HepG2 (cell line): ENCODE measurements around the gene ZNF343. TPM values are rescaled to one million over a fixed set of nuclear protein-coding genes. Genes with fewer than 3 reads are reported as not detected.

Experiments
- CHD2 ChIP-seq: IDR thresholded peaks from 2 replicates; pipeline ENCODE4 v1.6.1; 2011; ENCODE audit warnings: low read depth, low read length, improper control_type of control experiment
- EHMT2 ChIP-seq: fragments of 200-600 bp; sonication (generic); IDR thresholded peaks from 2 replicates; pipeline ENCODE4 v1.7.0; 2017; ENCODE audit warnings: antibody characterized with exemption, low read depth, low read length, borderline replicate concordance
- NAIF1 ChIP-seq: sonication (generic); formaldehyde crosslinking; IDR thresholded peaks from 2 replicates; pipeline ENCODE4 v1.5.0; 2020; ENCODE audit warnings: mild to moderate bottlenecking, missing genetic modification reagents, borderline replicate concordance
- POLR2A ChIP-seq, 2 experiments: IDR thresholded peaks; 2 replicates each; pipeline ENCODE4 v1.6.1; 2011; ENCODE audit warnings: low read depth in 2 of 2, low read length in 2 of 2, mild to moderate bottlenecking in 1 of 2, moderate library complexity in 1 of 2; ENCODE audit not compliant: insufficient read depth in 1 of 2
- PPARG ChIP-seq: conservative IDR thresholded peaks from 2 replicates; pipeline ENCODE4 v1.6.1; 2016; ENCODE audit warnings: missing biosample characterization, missing genetic modification reagents
- RNF2 ChIP-seq: fragments of 450-650 bp; conservative IDR thresholded peaks from 2 replicates; pipeline ENCODE4 v1.6.1; 2016; ENCODE audit warnings: low read depth
- ZFY ChIP-seq: sonication (generic); formaldehyde crosslinking; IDR thresholded peaks from 2 replicates; pipeline ENCODE4 v1.4.0; 2020; ENCODE audit warnings: missing genetic modification reagents
- ZNF234 ChIP-seq: sonication (generic); formaldehyde crosslinking; conservative IDR thresholded peaks from 2 replicates; pipeline ENCODE4 v1.5.1; 2020; ENCODE audit warnings: mild to moderate bottlenecking, missing genetic modification reagents
- ZNF572 ChIP-seq: sonication (generic); formaldehyde crosslinking; IDR thresholded peaks from 2 replicates; pipeline ENCODE4 v1.5.1; 2020; ENCODE audit warnings: mild to moderate bottlenecking, missing genetic modification reagents
- ZNF7 ChIP-seq: IDR thresholded peaks from 2 replicates; pipeline ENCODE4 v1.6.1; 2016; ENCODE audit warnings: missing biosample characterization, missing genetic modification reagents
- ZNF879 ChIP-seq: sonication (generic); formaldehyde crosslinking; IDR thresholded peaks from 2 replicates; pipeline ENCODE4 v1.8.1; 2023; ENCODE audit warnings: missing genetic modification reagents
- ZSCAN29 ChIP-seq: sonication (generic); formaldehyde crosslinking; conservative IDR thresholded peaks from 2 replicates; pipeline ENCODE4 v1.4.0; 2020; ENCODE audit warnings: mild to moderate bottlenecking, missing genetic modification reagents
- polyA plus RNA-seq, 8 experiments: library from polyadenylated mRNA; depleted of rRNA in 3 of 8; stranded (reverse) in 7 of 8; unstranded in 1 of 8; fragments of >200 nt; fragmentation: Illumina TruSeq in 4 of 8; extraction: Trizol in 4 of 8; gene quantifications; 2 replicates each; pipeline versions ENCODE4 v1.2.1 to v1.2.3, GENCODE V29; 2011 to 2016; ENCODE audit warnings: low read depth in 4 of 8, missing spikeins in 1 of 8, mixed read lengths in 1 of 8; ENCODE audit not compliant: insufficient read depth in 1 of 8
- total RNA-seq, 5 experiments: library from RNA; depleted of rRNA; stranded (reverse); fragments of >200 nt; fragmentation: Illumina TruSeq; extraction: Trizol; gene quantifications; 2 replicates each; pipeline ENCODE4 v1.2.3, GENCODE V29; 2016; ENCODE audit warnings: low read depth in 1 of 5
- TF ChIP-seq, protein P1 (sequence below): fragments of 450-650 bp; IDR thresholded peaks from 2 replicates; pipeline ENCODE4 v1.6.1; 2016
- TF ChIP-seq, protein P2 (sequence below): sonication (generic); formaldehyde crosslinking; IDR thresholded peaks from 2 replicates; pipeline ENCODE4 v1.4.0; 2020; ENCODE audit warnings: missing genetic modification reagents
- TF ChIP-seq, protein P3 (sequence below): sonication (generic); formaldehyde crosslinking; IDR thresholded peaks from 2 replicates; pipeline ENCODE4 v1.5.1; 2020; ENCODE audit warnings: mild to moderate bottlenecking, missing genetic modification reagents, moderate library complexity
- TF ChIP-seq, protein P4 (sequence below): sonication (generic); formaldehyde crosslinking; IDR thresholded peaks from 2 replicates; pipeline ENCODE4 v1.4.0; 2020; ENCODE audit warnings: missing genetic modification reagents, mild to moderate bottlenecking, borderline replicate concordance
- TF ChIP-seq, protein P5 (sequence below): sonication (generic); formaldehyde crosslinking; IDR thresholded peaks from 2 replicates; pipeline ENCODE4 v1.8.0; 2022; ENCODE audit warnings: low read depth, missing genetic modification reagents

The ZNF343 gene
- total and polyA plus RNA-seq, 2 of the 13 experiments (the other 11 are each of a cell fraction or from before 2014, with no cell fraction given) = 16.4 to 22.1 TPM

DNA sequence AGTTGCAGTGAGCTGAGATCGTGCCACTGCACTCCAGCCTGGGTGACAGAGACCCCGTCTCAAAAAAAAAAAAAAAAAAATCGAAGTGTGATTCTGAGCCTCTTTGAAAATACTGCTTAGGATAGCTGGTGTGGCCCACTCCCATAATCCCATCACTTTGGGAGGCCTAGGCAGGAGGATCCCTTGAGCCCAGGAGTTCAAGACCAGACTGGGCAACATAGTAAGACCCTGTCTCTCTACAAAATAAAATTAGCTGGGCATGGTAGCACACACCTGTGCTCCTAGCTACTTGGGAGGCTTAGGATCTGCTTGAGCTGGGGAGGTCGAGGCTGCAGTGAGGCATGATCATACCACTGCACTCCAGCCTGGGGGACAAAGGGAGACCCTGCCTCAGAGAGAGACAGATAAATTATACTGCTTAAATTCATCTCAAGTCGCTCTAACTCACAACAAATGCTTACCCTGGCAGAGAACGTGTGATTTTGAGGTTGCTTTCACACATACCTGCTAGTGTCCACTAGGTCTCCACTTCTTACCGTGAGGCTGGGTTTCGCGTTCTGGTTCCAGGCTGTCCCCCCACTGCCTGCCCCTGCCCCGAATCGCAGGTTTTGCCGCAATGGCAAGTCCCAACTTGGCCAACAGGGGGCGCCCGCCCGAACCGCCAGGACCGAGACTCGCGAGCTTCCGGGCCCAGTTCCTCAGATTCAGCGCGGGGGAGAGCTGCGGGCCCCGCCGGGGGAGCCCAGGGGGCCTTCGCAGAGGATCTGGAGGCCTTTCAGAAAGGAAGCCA is 15.4 kb upstream of the ZNF343 start (continued):
- TF ChIP-seq, protein P1, sequence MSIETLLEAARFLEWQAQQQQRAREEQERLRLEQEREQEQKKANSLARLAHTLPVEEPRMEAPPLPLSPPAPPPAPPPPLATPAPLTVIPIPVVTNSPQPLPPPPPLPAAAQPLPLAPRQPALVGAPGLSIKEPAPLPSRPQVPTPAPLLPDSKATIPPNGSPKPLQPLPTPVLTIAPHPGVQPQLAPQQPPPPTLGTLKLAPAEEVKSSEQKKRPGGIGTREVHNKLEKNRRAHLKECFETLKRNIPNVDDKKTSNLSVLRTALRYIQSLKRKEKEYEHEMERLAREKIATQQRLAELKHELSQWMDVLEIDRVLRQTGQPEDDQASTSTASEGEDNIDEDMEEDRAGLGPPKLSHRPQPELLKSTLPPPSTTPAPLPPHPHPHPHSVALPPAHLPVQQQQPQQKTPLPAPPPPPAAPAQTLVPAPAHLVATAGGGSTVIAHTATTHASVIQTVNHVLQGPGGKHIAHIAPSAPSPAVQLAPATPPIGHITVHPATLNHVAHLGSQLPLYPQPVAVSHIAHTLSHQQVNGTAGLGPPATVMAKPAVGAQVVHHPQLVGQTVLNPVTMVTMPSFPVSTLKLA = no peak
- TF ChIP-seq ZNF234 (CRISPR knock-in tag) (no peak), PPARG (no peak), RNF2 (no peak; the same call in 1 of the 2 replicates), ZSCAN29 (CRISPR knock-in tag) (peak; percentile 92), ZNF572 (0 out of 2 replicates have a peak, but pooled peaks have one; percentile 34), CHD2 (peak; percentile 76; the same call in 1 of the 2 replicates), ZNF7 (no peak), EHMT2 (no peak), ZFY (CRISPR knock-in tag) (peak; percentile 91), ZNF879 (no peak), POLR2A (IDR thresholded peaks at IDR 0.05; ENCODE audit: insufficient read depth in 1 of 2, low read depth in 2 of 2, low read length in 2 of 2) (peak; percentile 62 to 76), NAIF1 (CRISPR knock-in tag) (no peak)
- TF ChIP-seq, protein P2, sequence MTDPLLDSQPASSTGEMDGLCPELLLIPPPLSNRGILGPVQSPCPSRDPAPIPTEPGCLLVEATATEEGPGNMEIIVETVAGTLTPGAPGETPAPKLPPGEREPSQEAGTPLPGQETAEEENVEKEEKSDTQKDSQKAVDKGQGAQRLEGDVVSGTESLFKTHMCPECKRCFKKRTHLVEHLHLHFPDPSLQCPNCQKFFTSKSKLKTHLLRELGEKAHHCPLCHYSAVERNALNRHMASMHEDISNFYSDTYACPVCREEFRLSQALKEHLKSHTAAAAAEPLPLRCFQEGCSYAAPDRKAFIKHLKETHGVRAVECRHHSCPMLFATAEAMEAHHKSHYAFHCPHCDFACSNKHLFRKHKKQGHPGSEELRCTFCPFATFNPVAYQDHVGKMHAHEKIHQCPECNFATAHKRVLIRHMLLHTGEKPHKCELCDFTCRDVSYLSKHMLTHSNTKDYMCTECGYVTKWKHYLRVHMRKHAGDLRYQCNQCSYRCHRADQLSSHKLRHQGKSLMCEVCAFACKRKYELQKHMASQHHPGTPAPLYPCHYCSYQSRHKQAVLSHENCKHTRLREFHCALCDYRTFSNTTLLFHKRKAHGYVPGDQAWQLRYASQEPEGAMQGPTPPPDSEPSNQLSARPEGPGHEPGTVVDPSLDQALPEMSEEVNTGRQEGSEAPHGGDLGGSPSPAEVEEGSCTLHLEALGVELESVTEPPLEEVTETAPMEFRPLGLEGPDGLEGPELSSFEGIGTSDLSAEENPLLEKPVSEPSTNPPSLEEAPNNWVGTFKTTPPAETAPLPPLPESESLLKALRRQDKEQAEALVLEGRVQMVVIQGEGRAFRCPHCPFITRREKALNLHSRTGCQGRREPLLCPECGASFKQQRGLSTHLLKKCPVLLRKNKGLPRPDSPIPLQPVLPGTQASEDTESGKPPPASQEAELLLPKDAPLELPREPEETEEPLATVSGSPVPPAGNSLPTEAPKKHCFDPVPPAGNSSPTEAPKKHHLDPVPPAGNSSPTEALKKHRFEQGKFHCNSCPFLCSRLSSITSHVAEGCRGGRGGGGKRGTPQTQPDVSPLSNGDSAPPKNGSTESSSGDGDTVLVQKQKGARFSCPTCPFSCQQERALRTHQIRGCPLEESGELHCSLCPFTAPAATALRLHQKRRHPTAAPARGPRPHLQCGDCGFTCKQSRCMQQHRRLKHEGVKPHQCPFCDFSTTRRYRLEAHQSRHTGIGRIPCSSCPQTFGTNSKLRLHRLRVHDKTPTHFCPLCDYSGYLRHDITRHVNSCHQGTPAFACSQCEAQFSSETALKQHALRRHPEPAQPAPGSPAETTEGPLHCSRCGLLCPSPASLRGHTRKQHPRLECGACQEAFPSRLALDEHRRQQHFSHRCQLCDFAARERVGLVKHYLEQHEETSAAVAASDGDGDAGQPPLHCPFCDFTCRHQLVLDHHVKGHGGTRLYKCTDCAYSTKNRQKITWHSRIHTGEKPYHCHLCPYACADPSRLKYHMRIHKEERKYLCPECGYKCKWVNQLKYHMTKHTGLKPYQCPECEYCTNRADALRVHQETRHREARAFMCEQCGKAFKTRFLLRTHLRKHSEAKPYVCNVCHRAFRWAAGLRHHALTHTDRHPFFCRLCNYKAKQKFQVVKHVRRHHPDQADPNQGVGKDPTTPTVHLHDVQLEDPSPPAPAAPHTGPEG = no peak
- TF ChIP-seq, protein P3, sequence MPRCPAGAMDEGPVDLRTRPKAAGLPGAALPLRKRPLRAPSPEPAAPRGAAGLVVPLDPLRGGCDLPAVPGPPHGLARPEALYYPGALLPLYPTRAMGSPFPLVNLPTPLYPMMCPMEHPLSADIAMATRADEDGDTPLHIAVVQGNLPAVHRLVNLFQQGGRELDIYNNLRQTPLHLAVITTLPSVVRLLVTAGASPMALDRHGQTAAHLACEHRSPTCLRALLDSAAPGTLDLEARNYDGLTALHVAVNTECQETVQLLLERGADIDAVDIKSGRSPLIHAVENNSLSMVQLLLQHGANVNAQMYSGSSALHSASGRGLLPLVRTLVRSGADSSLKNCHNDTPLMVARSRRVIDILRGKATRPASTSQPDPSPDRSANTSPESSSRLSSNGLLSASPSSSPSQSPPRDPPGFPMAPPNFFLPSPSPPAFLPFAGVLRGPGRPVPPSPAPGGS = peak; percentile 66
- TF ChIP-seq, protein P4, sequence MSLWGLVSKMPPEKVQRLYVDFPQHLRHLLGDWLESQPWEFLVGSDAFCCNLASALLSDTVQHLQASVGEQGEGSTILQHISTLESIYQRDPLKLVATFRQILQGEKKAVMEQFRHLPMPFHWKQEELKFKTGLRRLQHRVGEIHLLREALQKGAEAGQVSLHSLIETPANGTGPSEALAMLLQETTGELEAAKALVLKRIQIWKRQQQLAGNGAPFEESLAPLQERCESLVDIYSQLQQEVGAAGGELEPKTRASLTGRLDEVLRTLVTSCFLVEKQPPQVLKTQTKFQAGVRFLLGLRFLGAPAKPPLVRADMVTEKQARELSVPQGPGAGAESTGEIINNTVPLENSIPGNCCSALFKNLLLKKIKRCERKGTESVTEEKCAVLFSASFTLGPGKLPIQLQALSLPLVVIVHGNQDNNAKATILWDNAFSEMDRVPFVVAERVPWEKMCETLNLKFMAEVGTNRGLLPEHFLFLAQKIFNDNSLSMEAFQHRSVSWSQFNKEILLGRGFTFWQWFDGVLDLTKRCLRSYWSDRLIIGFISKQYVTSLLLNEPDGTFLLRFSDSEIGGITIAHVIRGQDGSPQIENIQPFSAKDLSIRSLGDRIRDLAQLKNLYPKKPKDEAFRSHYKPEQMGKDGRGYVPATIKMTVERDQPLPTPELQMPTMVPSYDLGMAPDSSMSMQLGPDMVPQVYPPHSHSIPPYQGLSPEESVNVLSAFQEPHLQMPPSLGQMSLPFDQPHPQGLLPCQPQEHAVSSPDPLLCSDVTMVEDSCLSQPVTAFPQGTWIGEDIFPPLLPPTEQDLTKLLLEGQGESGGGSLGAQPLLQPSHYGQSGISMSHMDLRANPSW (CRISPR knock-in tag) = no peak
- TF ChIP-seq, protein P5, sequence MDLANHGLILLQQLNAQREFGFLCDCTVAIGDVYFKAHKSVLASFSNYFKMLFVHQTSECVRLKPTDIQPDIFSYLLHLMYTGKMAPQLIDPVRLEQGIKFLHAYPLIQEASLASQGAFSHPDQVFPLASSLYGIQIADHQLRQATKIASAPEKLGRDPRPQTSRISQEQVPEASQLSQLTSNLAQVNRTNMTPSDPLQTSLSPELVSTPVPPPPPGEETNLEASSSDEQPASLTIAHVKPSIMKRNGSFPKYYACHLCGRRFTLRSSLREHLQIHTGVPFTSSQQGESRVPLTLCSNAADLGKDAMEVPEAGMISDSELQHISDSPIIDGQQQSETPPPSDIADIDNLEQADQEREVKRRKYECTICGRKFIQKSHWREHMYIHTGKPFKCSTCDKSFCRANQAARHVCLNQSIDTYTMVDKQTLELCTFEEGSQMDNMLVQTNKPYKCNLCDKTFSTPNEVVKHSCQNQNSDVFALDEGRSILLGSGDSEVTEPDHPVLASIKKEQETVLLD (CRISPR knock-in tag) = no peak
